GM15510 (cell line): ENCODE data around the gene ZNF608.

Experiments used
- POLR2A ChIP-seq: IDR thresholded peaks from 3 replicates; pipeline ENCODE4 v1.6.1; 2011; ENCODE audit warnings: borderline replicate concordance; ENCODE audit not compliant: insufficient read length; ENCODE audit errors: extremely low read depth

The ZNF608 gene

DNA sequence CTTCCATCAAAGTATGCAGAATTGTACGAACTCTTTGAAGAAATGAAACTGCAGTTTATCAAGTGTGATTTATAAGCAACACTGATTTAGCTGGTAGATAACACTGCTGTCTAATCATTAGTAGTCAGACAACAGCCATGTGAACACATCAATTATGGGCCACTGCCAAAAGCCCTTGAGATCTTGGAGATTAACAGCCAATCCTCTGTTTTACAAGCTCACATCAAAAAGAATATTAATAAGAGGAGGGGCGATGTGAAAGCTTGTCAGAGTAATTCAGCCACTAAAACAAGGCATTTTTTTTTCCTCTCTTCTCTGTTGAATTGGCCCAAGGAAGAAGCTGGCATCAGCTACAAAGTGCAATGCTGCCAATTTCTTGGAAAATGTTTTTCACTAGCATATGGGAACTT, 28.1 kb downstream of the ZNF608 start:
- no peak for TF ChIP-seq POLR2A

DNA sequence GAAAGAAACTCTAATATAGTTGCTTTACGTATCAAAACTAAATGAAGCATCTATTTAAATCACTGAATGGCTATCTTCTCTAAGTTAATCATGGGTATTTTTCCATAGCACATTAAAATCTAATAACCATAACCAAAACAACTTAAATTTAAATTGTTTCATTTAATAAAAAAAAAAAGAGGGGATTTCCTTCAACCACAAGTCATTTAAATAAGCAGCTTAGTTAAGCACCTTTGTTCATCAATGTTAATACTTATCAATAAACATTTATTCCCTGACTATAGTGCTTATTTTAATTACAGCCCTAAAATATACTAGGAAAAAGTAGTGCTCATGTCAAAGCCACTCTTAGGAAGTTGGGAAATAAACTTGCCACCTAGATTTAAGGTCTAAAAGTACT, 30.3 kb downstream of the ZNF608 start:
- TF ChIP-seq POLR2A = no peak

DNA sequence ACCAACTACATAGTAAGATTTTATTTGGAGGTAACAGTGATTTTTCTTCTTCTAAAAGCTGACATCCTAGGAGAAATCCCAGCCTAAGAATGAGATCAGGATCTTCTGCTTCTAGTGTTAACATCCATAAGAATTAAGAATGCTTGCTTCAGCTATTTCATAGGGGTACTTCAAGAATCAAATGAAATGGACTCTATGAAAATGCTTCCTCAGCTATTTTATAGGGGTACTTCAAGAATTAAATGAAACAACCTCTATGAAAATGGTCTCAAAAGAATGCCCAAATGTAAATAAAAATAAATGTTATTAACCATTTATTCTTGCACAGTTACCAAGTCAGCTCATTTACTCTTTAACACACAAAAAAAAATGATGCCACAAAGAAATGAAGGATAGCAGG, 31.5 kb downstream of the ZNF608 start:
- TF ChIP-seq POLR2A = no peak

DNA sequence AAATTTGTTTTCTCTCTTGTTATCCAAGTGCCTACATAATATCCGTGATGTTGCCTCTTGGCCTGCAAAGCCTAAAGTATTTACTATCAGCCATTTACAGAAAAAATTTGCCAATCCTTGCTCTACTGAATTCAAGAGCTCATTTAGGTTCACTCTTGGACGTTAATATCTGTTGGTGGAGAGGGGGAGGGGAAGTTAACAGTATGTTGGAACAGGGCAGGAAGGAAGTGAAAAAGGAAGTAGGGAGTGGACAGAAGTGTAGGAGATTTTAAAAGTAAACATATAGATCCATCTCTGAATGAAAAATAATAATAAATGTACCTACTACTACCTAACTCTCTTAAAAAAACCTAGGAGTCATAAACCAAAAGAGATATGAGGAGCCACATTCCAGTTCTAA, 32.8 kb downstream of the ZNF608 start:
- TF ChIP-seq POLR2A = no peak

DNA sequence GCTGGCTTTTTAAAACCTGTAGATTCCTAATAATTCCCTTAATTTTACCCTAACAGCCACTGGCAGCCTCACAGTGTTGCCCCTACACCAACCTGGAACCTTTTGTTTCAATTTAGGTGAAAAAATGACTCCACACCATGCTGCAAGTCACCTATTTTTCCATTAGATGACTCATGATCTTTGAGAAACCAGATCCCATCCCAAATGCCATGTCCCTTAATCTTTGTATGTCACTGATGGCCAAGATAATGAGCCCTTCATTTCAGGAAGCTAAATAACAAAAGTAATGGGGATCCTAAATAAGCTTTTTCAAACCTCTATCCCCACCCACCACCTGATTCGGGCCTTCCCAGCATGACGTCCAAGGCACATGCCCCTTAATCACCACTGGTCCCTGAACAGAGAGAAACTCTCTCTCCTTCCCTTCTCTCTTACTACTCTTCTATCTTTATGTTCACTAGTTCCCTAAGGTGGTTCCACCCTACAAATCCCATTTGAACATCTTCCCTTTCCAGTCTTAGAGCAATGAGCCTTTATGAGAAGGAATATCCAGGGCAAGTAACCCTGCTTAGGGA, 33.6 kb downstream of the ZNF608 start:
- TF ChIP-seq POLR2A = no peak

DNA sequence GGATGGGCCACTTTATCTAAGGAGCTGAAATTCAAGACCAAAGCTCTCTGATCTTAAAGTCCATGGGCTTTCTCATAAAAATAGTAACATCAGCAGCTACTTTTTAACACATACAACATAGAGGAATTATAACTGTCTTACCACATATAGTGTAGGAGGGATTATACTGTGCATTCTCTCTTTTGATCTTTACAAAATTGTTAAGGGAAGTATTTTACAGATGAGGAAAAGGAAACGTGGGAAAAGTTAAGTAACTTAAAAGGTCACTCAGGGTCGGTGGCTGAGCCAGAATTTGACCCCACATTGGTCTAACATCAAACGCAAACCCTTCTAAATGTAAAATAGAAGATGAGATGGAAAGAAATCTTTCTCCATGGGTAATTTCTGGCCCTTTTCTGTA, 38.4 kb downstream of the ZNF608 start:
- TF ChIP-seq POLR2A = no peak

DNA sequence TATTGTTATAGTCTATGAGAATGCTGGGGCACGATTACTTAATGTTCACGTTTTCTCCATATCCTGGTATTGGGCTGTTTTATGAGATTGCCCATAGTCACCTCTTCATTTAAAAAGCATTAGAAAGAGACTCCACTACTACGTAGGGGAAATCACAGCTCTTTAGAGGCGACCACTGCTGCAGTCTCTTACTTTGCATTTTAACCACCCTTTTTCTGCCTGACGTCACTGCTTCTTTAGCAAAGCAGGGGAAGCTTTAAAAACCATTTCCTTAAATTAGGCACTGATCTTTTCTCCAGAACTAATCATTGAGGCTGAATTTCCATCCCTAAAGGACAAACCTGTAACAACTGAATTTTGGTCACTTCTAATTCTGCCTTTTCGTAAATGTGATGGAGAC, 38.9 kb downstream of the ZNF608 start:
- TF ChIP-seq POLR2A = no peak

DNA sequence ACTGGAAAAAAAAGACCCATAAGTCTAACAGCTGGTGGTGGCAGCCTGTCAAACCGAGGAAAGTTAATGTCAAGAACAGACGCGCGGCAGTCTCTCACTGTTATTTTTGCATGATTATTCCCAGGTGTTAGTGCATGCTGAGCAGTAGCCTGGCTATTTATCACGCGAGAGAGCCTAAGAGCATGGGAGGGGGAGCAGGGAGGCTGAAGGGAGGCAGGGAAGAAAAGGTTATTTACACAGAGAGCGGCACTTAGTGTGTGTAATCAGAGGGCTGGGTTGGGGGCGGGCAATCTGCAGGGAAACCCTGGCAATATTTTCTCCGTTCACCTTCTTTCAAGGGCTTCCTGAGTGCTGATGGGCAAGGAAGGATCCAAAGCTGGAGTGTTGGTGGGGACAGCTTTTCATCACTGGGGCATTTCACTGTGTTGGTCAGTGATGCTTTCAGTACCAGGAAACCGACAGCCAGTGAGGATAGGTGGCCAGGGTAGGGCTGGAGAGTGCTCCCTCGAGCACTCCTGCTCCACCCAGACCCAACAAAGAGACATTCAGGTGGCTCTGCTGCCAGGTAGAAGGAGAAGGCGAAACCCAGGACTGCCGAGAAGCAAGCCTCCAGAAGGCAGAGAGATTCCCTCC, 39.6 kb downstream of the ZNF608 start:
- TF ChIP-seq POLR2A = no peak

DNA sequence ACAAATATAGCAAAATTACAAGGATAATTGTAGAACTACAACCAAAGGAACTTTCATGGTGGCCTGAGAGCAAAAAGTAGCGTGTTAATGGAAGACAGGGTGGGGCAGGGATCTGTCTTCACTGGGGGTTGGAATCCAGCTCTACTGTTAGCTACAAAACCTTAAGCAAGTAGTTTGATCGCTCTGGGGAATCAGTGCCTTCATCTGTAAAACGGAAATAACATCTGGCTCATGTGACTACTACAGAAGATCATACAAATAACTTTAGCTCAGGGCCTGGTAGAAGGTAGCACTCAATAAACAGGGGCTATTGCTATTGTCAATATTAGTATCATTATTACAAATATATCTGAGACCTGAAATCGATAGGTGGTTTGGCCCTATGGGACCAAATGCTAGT, 40.4 kb downstream of the ZNF608 start:
- TF ChIP-seq POLR2A = no peak

DNA sequence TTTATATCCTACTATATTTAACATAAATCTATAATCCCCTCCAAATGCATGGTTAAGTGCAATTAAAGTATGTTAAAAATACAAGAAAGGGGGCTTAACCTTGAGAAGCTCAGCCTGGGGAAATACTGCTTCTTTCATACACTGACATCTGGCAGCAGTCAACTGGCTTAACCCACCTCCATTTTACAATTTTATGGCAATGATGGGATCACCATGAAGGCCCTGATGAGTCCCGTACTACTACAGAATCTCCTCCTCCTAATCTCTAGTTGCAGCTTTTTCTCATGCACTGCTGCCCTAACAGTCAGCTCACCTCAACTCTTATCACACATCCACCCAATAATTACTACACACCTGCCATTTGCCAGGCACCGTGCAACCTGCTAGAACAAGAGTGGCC, 40.9 kb downstream of the ZNF608 start:
- TF ChIP-seq POLR2A = no peak

DNA sequence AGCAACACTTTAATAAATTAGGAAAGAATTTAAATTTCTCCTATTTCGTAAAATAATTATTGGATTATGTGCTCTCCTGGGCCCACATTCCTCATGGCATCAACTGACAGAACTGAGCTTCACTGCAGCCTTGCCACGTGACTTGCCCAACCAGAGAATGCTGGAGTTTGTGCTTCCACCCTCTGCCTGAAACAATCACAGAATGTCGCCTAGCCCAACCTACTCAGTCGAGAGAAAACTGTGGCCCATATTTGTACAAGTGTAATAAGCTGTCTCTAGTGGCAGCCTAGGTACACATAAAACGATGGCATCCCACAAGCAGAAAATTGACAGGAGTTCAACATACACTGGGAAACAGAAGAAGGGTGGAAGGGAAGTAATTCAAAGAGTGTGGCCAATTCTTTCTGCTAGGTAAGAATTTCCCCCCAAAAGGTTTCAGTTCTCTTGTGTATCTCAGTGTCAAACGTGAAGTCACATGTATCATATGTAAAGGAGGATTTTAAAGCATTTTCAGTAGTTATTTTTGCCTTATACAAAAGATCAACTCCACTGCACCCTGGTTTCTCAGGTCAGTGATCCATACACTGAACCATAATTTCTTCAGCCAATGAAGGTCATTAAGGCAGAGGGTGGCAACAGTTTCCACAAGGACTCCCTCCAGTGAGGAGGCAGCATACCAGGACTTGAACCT, 41.7 kb downstream of the ZNF608 start:
- no peak for TF ChIP-seq POLR2A

DNA sequence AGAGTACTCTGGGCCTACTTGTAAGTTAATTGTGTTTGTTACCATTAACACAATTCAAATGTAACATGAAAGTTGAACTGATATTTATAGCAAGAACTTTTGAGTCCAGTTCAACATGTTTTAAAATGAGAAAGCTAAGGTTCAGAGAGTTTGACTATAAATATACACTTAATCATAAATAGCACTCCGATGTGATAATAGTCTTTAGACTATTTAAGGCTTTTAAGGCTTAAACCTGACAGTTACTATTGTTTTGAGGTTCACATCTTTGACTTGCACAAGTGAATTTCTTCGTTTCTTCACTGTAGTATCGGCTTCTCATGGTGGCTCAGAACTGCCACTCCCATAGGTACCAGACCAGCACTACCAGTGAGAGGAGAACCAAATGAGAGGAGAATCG, 42.4 kb downstream of the ZNF608 start:
- no peak for TF ChIP-seq POLR2A

DNA sequence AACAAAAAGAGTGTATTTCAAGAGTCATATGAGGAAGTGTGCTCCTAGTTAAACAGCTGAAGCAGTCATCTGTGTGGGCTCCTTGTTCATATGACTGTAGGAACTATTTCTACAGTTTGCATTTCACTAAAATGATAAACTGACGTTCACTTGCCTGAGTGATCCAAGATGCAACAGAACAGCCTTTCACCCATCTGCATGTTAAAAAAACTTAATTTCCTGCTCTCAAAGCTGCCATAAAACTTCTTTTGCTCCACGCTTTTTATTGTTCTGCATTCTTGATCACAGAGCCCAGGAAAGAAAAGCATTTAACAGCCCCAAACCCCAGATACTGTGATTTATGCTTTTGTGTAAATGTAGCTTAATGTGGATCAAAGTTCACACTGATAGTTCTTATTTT, 43.9 kb downstream of the ZNF608 start:
- no peak for TF ChIP-seq POLR2A

DNA sequence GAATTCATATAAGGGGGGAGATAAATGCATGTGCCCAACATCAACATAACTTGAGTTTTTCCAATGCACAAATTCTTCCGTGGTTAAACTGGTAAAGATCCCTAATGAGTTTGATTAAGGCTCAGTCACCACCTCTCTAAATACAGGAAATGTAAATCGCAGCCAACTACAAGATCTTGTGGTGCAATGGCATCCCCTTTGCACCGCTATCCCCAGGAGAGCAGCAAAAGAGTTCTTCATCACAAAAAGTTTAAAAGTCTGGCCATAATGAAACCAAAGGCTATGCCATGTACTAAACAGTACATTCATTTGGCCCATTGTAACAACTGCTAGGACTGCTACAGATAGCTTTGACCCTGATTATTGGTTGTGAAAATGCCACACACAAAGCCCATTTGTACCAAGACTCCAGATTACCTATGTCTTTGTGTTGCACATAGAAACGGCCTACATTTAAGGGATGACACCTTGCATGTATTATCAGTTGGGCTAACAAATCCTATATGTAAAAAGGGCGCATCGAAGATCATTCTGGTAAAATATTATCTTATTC, 44.5 kb downstream of the ZNF608 start:
- TF ChIP-seq POLR2A = no peak

DNA sequence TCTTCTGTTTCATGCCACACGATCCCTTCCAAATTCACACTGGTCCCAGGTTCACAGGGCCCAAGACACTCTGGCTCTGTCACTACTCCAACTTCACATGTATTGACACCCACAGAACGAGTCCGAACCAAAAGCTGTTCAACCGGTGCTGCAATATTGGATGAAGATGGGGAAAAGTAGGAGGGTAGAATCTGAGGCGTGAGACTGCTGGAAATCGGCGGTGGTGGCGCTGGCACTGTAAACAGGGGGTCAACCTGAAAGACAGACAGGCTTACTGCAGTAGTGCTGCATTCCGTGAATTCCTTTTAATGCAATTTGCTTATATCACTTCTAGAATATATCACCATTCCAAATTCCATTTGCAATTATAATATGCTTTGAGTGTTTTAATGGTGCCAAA, 45.4 kb downstream of the ZNF608 start:
- no peak for TF ChIP-seq POLR2A

DNA sequence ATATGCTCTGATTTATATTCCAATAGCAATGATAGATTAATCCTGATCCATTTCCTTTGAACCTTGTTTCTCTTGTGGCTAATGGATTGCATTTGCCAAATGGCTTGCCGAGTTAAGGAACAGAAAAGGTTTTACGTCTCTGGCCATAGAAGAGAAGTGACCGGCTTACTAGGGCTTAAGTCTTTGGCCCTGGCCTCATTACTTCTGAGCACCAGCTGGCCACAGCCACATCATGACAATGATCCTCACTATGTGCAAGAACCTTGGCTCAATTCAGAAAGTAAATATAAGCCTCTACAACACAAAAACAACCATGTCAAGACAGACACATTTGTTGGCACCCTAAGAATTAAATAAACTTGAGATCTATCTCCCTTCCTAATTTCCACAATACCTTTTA, 46.1 kb downstream of the ZNF608 start:
- TF ChIP-seq POLR2A = no peak

DNA sequence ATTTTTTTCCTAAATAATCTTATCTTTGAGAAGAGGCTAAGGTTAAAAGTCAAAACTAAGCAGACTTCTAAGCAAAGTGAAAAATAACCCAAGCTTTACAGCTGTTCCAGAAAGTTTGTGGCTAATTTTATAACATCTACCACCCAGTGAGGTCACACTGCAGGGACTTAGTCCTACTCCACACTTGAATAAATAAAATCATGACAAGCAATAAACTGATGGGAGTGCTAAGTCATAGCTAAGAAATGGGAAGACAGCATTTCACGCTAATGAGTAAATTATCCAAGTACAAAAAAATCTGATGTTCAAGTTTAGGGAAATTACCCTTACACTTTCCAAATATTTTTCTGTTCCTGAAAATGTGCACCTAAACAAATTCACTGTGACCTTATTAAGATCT, 47.7 kb downstream of the ZNF608 start:
- no peak for TF ChIP-seq POLR2A

DNA sequence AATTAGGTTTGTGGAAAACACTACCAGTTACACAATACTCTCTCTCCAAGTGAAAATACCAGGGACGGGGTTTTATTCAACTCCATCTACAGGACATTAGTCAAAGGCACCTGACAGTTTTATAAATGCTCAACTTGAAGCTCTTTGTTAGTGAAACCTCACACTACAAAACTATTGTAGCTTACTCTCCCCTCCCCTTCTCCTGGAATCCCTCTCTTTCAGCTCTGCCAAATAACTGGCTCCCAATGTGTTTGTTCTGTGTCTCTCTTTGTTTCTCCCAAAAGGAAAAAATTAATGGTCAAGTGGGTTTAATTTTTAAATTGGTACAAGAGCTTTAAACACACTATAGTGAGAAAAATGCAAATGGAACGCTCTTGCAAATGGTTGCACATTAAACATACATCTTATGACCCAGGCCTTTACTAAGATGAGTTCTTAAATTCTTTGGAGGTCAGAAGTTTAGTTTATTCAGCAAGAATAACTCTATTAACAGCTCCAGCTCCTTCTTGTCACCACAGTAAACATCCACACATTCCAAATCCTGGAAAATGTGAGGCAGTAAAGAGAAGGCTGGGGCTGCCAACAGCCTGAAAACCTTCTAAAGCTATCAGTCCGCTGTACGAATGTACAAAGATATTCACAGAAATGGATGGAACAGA, 48.4 kb downstream of the ZNF608 start:
- no peak for TF ChIP-seq POLR2A
